Measurements from ENCODE around the gene DMXL1.

Gene DMXL1

DNA sequence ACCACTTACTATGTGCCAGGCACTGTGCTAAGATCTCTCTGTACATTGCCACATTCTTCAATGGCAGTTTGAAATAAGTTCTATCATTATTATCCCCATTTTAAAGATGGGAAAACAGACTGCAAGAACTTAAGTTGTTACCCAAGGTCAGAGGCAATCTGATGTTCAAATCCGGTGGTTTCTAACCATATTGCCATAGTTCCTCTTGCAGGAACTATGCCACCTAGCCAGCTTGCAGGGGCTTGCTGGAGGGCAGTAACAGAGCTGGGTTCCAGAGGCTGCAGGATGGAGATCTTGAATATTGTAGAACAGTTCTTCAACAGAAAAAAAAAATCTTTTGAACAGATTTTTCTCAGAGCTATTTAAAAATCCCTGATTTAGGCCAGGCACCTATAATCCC lies 213.1 kb downstream of the DMXL1 start:
- H3K79me2 ChIP-seq (ENCODE audit: low read length) = peaks cover 44% of the 10 kb centered on the region
- no peak for TF ChIP-seq EZH2phosphoT487 (IDR thresholded peaks at IDR 0.05; ENCODE audit: low read depth)
- TF ChIP-seq, protein P1, sequence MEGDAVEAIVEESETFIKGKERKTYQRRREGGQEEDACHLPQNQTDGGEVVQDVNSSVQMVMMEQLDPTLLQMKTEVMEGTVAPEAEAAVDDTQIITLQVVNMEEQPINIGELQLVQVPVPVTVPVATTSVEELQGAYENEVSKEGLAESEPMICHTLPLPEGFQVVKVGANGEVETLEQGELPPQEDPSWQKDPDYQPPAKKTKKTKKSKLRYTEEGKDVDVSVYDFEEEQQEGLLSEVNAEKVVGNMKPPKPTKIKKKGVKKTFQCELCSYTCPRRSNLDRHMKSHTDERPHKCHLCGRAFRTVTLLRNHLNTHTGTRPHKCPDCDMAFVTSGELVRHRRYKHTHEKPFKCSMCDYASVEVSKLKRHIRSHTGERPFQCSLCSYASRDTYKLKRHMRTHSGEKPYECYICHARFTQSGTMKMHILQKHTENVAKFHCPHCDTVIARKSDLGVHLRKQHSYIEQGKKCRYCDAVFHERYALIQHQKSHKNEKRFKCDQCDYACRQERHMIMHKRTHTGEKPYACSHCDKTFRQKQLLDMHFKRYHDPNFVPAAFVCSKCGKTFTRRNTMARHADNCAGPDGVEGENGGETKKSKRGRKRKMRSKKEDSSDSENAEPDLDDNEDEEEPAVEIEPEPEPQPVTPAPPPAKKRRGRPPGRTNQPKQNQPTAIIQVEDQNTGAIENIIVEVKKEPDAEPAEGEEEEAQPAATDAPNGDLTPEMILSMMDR (IDR thresholded peaks at IDR 0.05; ENCODE audit: low read depth, low read length) = 0 out of 2 replicates have a peak, but pooled peaks have one; percentile 3
- H2AFZ ChIP-seq (ENCODE audit: low read depth, low read length) = no peak overlapping the region
- H3K9me3 ChIP-seq (ENCODE audit: insufficient read depth, low read length) = no peaks in the 10 kb centered on the region
- no peak overlapping the region for H3K9ac ChIP-seq (ENCODE audit: low read length)
- peak overlapping the region; percentile 32 for H3K4me2 ChIP-seq (ENCODE audit: low read length)
- peaks cover 7% of the 10 kb centered on the region; the same call in 1 of the 2 replicates for H4K20me1 ChIP-seq (ENCODE audit: insufficient read depth, low read length)
- H3K4me1 ChIP-seq (ENCODE audit: low read length) = peaks cover 44% of the 10 kb centered on the region
- no peak overlapping the region for H3K27ac ChIP-seq (ENCODE audit: low read length)
- no peaks in the 10 kb centered on the region for H3K27me3 ChIP-seq (ENCODE audit: low read depth, low read length)
- H3K36me3 ChIP-seq (replicated peaks; ENCODE audit: low read depth, low read length) = peaks cover 2% of the 10 kb centered on the region
- no peak overlapping the region for H3K4me3 ChIP-seq (ENCODE audit: low read length)

DNA sequence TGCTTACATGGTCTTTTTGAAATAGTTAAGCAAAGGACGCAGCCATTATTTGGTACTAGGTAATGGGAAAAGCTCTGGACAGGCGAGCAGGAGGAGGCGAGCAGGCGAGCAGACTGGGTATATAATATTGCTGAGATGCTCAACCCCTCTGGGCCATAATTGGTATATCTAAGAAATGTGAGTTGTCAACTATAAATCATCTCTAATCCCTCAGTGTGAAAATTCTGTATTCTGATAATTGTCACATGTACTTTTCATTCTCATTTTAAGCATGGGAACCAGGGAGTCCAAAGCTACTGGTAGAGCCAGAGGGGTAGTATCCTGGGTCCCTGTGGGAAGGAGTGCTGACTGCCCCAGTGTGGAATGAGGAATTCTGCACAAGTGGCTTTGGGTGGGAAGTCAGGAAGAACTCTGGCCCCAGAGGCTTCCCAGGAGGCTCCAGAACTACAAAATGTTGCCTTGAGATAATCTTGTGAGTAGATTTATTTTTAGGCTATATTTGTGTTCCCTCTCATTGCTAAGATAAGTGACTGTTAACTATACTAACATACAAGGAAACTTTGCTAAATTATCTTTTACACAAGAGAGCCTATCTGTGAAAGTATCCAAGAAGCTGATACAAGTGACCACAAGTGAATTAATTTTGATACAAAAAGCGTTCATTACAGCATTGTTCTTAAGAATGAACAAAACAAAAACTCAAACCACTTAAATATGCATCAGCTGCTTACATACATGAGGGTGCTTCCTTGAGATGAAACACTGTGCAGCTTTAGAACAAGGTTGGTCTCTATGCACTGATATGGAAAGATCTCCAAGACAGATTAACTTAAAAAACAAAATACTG lies 214.4 kb downstream of the DMXL1 start:
- H2AFZ ChIP-seq (ENCODE audit: low read depth, low read length) = no peak overlapping the region
- H3K79me2 ChIP-seq (ENCODE audit: low read length) = peaks cover 49% of the 10 kb centered on the region
- no peak overlapping the region for H3K4me3 ChIP-seq (ENCODE audit: low read length)
- H3K4me2 ChIP-seq (ENCODE audit: low read length) = no peak overlapping the region
- peaks cover 57% of the 10 kb centered on the region for H3K4me1 ChIP-seq (ENCODE audit: low read length)
- no peaks in the 10 kb centered on the region for H3K9me3 ChIP-seq (ENCODE audit: insufficient read depth, low read length)
- H4K20me1 ChIP-seq (ENCODE audit: insufficient read depth, low read length) = peaks cover 7% of the 10 kb centered on the region; the same call in 1 of the 2 replicates
- H3K27me3 ChIP-seq (ENCODE audit: low read depth, low read length) = no peaks in the 10 kb centered on the region
- H3K27ac ChIP-seq (ENCODE audit: low read length) = no peak overlapping the region
- peaks cover 2% of the 10 kb centered on the region for H3K36me3 ChIP-seq (replicated peaks; ENCODE audit: low read depth, low read length)
- TF ChIP-seq, protein P1 (IDR thresholded peaks at IDR 0.05; ENCODE audit: low read depth, low read length) = no peak
- TF ChIP-seq EZH2phosphoT487 (IDR thresholded peaks at IDR 0.05; ENCODE audit: low read depth) = no peak
- H3K9ac ChIP-seq (ENCODE audit: low read length) = no peak overlapping the region

DNA sequence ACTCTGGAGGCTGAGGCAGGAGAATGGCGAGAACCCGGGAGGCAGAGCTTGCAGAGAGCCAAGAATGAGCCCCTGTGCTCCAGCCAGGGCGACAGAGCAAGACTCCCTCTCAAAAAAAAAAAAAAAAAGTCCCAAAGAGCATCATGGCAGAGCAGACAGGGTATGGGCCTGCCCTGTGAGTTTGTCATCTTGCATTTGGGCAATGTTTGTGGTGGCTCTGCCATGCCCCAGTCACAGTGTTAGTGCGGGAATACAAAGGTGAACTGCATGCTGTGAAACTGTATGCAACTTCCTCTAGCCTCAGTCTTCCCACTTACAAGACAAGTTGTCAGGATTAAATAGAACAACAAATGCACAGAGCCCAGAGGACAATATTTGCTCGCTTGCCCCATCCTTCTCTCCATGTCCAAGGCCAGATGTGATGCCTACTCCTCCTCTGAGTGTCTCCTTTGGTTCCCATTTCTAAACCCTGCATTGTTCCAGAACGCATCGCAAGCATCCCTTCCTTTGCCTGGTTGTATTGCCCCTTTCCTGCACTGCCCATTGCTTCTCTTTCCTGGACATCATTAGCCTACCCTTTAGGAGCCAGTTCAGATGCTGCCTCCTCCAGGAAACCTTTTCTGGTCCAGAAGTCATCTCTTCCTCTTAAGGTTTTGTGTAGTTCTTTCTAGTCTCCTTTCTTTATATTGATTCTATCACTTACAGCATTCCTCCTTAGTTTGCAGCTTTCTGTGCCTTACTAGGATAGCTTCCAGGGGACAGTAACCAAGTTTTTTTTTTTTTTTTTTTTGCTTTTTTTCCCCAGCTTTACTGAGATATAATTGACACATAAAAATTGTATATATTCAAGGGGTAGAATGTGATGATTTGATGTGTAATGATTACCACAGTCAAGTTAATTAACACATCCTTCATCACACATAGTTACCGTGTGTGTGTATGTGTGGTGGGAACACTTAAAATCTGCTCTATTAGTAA lies 215.9 kb downstream of the DMXL1 start:
- Histone ChIP-seq H3K4me1 (ENCODE audit: low read length) (peaks cover 72% of the 10 kb centered on the region), H3K36me3 (replicated peaks; ENCODE audit: low read depth, low read length) (peaks cover 2% of the 10 kb centered on the region), H3K27ac (ENCODE audit: low read length) (peak overlapping the region; percentile 67), H3K9me3 (ENCODE audit: insufficient read depth, low read length) (no peaks in the 10 kb centered on the region), H3K27me3 (ENCODE audit: low read depth, low read length) (no peaks in the 10 kb centered on the region), H4K20me1 (ENCODE audit: insufficient read depth, low read length) (peaks cover 10% of the 10 kb centered on the region; the same call in 1 of the 2 replicates), H3K4me3 (ENCODE audit: low read length) (peak overlapping the region; percentile 55), H3K4me2 (ENCODE audit: low read length) (peak overlapping the region; percentile 87), H2AFZ (ENCODE audit: low read depth, low read length) (no peak overlapping the region), H3K79me2 (ENCODE audit: low read length) (peaks cover 58% of the 10 kb centered on the region), H3K9ac (ENCODE audit: low read length) (no peak overlapping the region)
- TF ChIP-seq, protein P1 (IDR thresholded peaks at IDR 0.05; ENCODE audit: low read depth, low read length) = no peak
- no peak for TF ChIP-seq EZH2phosphoT487 (IDR thresholded peaks at IDR 0.05; ENCODE audit: low read depth)

All from OCI-LY3 (cell line).